Measurements from ENCODE around the gene MFN2. TPM values are rescaled to one million over a fixed set of nuclear protein-coding genes. Genes with fewer than 3 reads are reported as not detected.

Gene MFN2
- total and polyA plus RNA-seq, 8 donors: 31.2 to 68.0 (median 48.7) TPM

- intact Hi-C loops (cut with DNase I; ENCODE audit: low total_unique reads): no loop called here
- H3K9me3 ChIP-seq: no peaks in the 10 kb centered on the region
- no peaks in the 10 kb centered on the region for H3K27me3 ChIP-seq
- TF ChIP-seq EP300 (IDR thresholded peaks at IDR 0.05) (no peak), POLR2AphosphoS5 (IDR thresholded peaks at IDR 0.05) (no peak), CTCF (IDR thresholded peaks at IDR 0.05) (no peak), POLR2A (IDR thresholded peaks at IDR 0.05) (no peak)
- no peak overlapping the region for H3K4me3 ChIP-seq
- 80 to 92% (median 88%) methylated on average over 15 to 16 of the region's 16 CpGs for WGBS, 5 donors
- H3K36me3 ChIP-seq: peaks cover 53 to 85% (median 80%) of the 10 kb centered on the region in 4 donors
- DNase-seq: no peak
- no peaks in the 10 kb centered on the region for H3K4me1 ChIP-seq
- no peak overlapping the region for H3K27ac ChIP-seq
Measured at GRCh38 chr1:12010746-12011570, 30.7 kb downstream of the MFN2 start.

GRCh38 chr1:12011998-12012397 is 31.8 kb downstream of the MFN2 start:
- WGBS, 5 donors: 92 to 100% (median 95%) methylated on average over 4 of the region's 4 CpGs
- TF ChIP-seq CTCF (IDR thresholded peaks at IDR 0.05) (no peak), POLR2AphosphoS5 (IDR thresholded peaks at IDR 0.05) (no peak), EP300 (IDR thresholded peaks at IDR 0.05) (no peak), POLR2A (IDR thresholded peaks at IDR 0.05) (no peak)
- no peak overlapping the region for H3K4me3 ChIP-seq
- peaks cover 44 to 75% (median 69%) of the 10 kb centered on the region in 4 donors for H3K36me3 ChIP-seq
- intact Hi-C loops (cut with DNase I; ENCODE audit: low total_unique reads): no loop called here
- H3K4me1 ChIP-seq: no peaks in the 10 kb centered on the region
- no peak for DNase-seq
- H3K27ac ChIP-seq: no peak overlapping the region
- H3K27me3 ChIP-seq: no peaks in the 10 kb centered on the region
- no peaks in the 10 kb centered on the region for H3K9me3 ChIP-seq

- TF ChIP-seq POLR2A (IDR thresholded peaks at IDR 0.05) (no peak), CTCF (IDR thresholded peaks at IDR 0.05) (no peak), EP300 (IDR thresholded peaks at IDR 0.05) (no peak), POLR2AphosphoS5 (IDR thresholded peaks at IDR 0.05) (no peak)
- H3K9me3 ChIP-seq: no peaks in the 10 kb centered on the region
- intact Hi-C loops (cut with DNase I; ENCODE audit: low total_unique reads): no loop called here
- no peaks in the 10 kb centered on the region for H3K4me1 ChIP-seq
- no peak overlapping the region for H3K27ac ChIP-seq
- H3K36me3 ChIP-seq: peaks cover 38 to 67% (median 62%) of the 10 kb centered on the region in 4 donors
- 87 to 96% (median 93%) methylated on average over 8 of the region's 8 CpGs for WGBS, 5 donors
- DNase-seq: no peak
- no peaks in the 10 kb centered on the region for H3K27me3 ChIP-seq
- no peak overlapping the region for H3K4me3 ChIP-seq
Measured at GRCh38 chr1:12012560-12013316, 32.5 kb downstream of the MFN2 start.

GRCh38 chr1:12014141-12014991 is 34.1 kb downstream of the MFN2 start:
- Histone ChIP-seq H3K4me1 (peaks cover 0 to 6% (median 4%) of the 10 kb centered on the region in 4 donors), H3K4me3 (no peak overlapping the region), H3K27ac (peak overlapping the region in 3 of 5 donors; percentile 32 to 46 (median 46)), H3K9me3 (no peaks in the 10 kb centered on the region), H3K27me3 (no peaks in the 10 kb centered on the region), H3K36me3 (peaks cover 35 to 53% (median 46%) of the 10 kb centered on the region in 4 donors)
- WGBS, 5 donors: 80 to 83% (median 82%) methylated on average over 15 to 16 of the region's 16 CpGs
- no peak for DNase-seq
- intact Hi-C loops (cut with DNase I; ENCODE audit: low total_unique reads): no loop called here
- no peak for TF ChIP-seq POLR2A (IDR thresholded peaks at IDR 0.05)
- no peak for TF ChIP-seq CTCF (IDR thresholded peaks at IDR 0.05)
- TF ChIP-seq EP300 (IDR thresholded peaks at IDR 0.05): no peak
- no peak for TF ChIP-seq POLR2AphosphoS5 (IDR thresholded peaks at IDR 0.05)
